SK-MEL-5 (cell line): ENCODE results near the gene SLC35F2. TPM values are rescaled to one million over a fixed set of nuclear protein-coding genes. Genes with fewer than 3 reads are reported as not detected.
"Not testable (repeated sequence)": the region's sequence is repeated elsewhere in the genome, so short reads cannot be mapped to it uniquely, and the experiment has no call there.

Experiments
- DNase-seq: peaks from one replicate; pipeline ENCODE4 v3.0.0-alpha.2; 2016; ENCODE audit warnings: low read depth, low spot score
- in situ Hi-C: cut with HindIII; loops from 2 replicates; pipeline ENCODE4 v1.10.0; 2016; ENCODE audit warnings: low sequenced_read_pairs, high pct_unique_total_duplicates, low pct_unique_long_range_greater_than_20kb
- total RNA-seq: library from RNA; depleted of rRNA; stranded (reverse); fragments of >200 nt; shearing (Covaris generic); gene quantifications from 2 replicates; pipeline ENCODE4 v1.2.3, GENCODE V29; 2014

SLC35F2 gene
- total RNA-seq, 1 experiment from 2014 or later: 46.5 TPM

- in situ Hi-C loops: no loop called here
These were observed 10.2 kb downstream of the SLC35F2 start for GRCh38 chr11:107848345-107848744.

GRCh38 chr11:107847184-107847583 is 11.4 kb downstream of the SLC35F2 start:
- in situ Hi-C loops: no loop called here
- DNase-seq: no peak

More at GRCh38 chr11:107848345-107848744, 10.2 kb downstream of the SLC35F2 start:
- no peak for DNase-seq

- in situ Hi-C loops: no loop called here
- DNase-seq: no peak
These were observed 14.5 kb downstream of the SLC35F2 start for GRCh38 chr11:107844041-107844440.

- in situ Hi-C loops: no loop called here
- no peak for DNase-seq
These were observed 16.0 kb downstream of the SLC35F2 start for GRCh38 chr11:107842412-107843100.

- DNase-seq: peak; percentile 45
- in situ Hi-C loops: no loop called here
These were observed 18.5 kb downstream of the SLC35F2 start for GRCh38 chr11:107840129-107840484.

GRCh38 chr11:107836851-107837250 is 21.7 kb downstream of the SLC35F2 start:
- in situ Hi-C loops: no loop called here
- no peak for DNase-seq

- no peak for DNase-seq
These were observed 23.6 kb downstream of the SLC35F2 start for GRCh38 chr11:107834995-107835394.

GRCh38 chr11:107833926-107834325 is 24.7 kb downstream of the SLC35F2 start:
- in situ Hi-C loops, DNase-seq: not testable (repeated sequence)

More at GRCh38 chr11:107834995-107835394, 23.6 kb downstream of the SLC35F2 start:
- in situ Hi-C loops: no loop called here

GRCh38 chr11:107830915-107831540 is 27.6 kb downstream of the SLC35F2 start:
- in situ Hi-C loops: no loop called here
- no peak for DNase-seq

- no peak for DNase-seq
- in situ Hi-C loops: no loop called here
These were observed 31.5 kb downstream of the SLC35F2 start for GRCh38 chr11:107827041-107827440.

- in situ Hi-C loops: no loop called here
- no peak for DNase-seq
These were observed 32.7 kb downstream of the SLC35F2 start for GRCh38 chr11:107825875-107826274.

- no peak for DNase-seq
- in situ Hi-C loops: no loop called here
These were observed 33.8 kb downstream of the SLC35F2 start for GRCh38 chr11:107824668-107825369.

- in situ Hi-C loops: no loop called here
- DNase-seq: no peak
These were observed 37.2 kb downstream of the SLC35F2 start for GRCh38 chr11:107821199-107821927.

- in situ Hi-C loops: no loop called here
- no peak for DNase-seq
These were observed 39.1 kb downstream of the SLC35F2 start for GRCh38 chr11:107819361-107820014.

- DNase-seq: no peak
- in situ Hi-C loops: no loop called here
These were observed 40.1 kb downstream of the SLC35F2 start for GRCh38 chr11:107818491-107818890.

GRCh38 chr11:107816028-107816427 is 42.6 kb downstream of the SLC35F2 start:
- in situ Hi-C loops: no loop called here
- no peak for DNase-seq

- no peak for DNase-seq
- in situ Hi-C loops: no loop called here
These were observed 47.7 kb downstream of the SLC35F2 start for GRCh38 chr11:107810875-107811274.

GRCh38 chr11:107808521-107808920 is 50.1 kb downstream of the SLC35F2 start:
- DNase-seq: no peak
- in situ Hi-C loops: no loop called here
